GM19438 (cell line): ENCODE results near the gene PCDH9.

Source experiments
- ATAC-seq: cut with Tn5 transposase; IDR thresholded peaks from one replicate; pipeline ENCODE4 v1.9.1; 2021; ENCODE audit warnings: low read depth; ENCODE audit not compliant: unreplicated experiment

The PCDH9 gene

GRCh38 chr13:66446413-66446812 lies 783.7 kb downstream of the PCDH9 start:
- no peak for ATAC-seq

DNA sequence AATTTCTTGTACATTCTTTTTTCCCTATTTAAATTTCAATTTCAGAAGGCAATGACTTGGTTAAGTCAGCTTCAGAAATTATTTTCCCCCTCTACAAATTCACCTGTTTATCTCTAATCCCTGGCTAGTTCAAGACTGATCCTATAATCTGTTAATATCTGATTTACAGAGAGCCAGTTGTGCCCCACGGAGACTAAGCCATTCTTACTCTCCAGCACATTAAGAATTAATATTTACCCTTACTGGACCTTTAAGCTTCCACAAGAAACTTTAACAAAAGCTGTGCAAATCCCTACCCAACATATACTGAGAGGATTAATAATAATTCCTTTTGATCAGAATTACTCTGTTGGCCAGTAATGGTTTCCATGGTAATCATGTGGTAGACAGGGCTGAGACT lies 786.2 kb downstream of the PCDH9 start:
- ATAC-seq: no peak

GRCh38 chr13:66440938-66441337 lies 789.2 kb downstream of the PCDH9 start:
- no peak for ATAC-seq

DNA sequence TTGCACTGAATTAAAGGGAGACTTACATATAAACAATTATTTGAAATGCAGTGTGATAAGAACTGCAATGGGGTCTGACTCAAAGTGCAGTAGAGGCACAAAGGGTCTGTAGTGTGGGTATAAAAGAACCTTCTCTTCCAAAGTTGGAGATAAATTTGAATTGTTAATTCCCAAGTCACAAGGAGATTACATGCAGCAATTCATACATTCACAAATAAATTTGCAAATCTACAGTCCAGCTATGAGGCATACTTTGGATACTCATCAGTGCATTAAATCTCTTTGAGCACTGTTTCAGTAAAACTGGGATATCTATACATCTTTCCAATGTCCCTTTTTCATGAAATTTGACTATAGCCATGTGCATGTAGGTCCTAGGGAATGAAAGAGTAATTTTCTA lies 799.4 kb downstream of the PCDH9 start:
- no peak for ATAC-seq

DNA sequence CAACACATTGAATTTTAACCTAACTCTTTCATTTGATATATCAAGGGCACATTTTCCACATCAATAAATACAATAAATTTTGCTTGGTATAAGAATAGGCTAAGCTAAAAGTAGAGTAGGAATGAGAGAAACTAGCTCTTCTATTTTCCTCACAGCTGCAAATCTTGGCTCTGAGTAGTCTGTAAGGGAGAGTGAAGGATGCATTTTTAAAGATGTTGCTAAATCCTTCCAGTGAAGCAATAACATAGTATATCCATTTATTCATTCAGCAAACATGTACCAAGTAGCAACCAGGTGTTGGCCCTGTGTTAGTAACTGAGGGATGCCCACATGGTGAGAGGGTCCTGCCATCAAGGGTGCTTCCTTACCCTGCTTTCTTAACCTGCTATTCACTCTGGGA lies 799.9 kb downstream of the PCDH9 start:
- ATAC-seq: no peak

DNA sequence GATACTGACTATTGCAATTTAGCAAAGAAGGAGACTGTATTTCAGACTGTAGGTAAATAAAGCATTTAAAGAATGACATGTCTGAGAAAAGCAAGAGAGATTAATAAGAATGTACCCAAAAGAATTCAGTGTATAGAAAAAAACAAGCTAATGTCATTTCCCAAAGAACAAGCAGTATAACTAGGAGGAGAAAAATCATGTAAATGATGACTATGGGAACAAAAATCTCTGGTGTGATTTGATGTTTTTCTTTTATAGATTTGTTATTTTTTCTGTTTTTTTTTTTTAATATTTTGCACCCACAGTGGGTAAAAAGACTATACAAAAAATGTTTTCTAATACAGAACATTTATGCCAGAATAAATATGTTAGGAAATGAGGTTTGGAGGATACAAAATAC lies 801.0 kb downstream of the PCDH9 start:
- no peak for ATAC-seq

DNA sequence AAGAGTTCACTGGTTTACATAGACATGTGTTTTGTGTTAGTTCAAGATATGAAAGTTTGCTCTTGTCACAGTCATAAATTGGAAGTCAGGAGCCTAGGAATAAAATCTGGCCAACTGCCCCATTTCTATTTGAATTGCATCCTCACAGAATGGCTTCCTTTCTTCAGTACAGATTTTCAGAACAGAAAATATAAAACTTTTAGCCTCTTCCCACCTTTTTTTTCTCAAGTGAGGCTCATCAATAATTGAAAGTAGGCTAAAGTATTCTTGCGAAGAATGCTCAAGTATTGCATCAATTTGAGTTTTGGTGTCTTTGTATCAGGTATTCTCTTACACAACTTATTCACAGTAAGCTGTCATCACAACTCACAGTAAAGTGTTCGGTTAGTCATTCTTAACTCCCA lies 802.7 kb downstream of the PCDH9 start:
- ATAC-seq: no peak

DNA sequence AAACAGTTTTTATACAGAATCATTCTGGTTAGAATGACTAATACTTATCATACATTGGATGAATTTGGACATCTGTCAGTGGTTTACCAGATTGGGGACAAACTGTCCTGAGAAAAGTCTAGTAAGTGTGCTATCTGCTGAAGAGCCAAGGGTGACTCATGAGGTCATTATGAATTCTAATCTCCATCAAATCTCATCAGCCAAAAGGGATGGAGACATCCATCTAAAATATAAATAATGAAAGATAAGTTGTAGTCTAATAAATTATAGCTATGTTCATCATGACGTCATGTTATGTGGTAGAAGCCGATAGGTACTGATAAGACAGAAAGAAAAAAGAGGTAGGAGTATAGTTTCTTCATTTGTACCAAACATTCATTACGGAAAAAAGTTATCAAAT lies 804.4 kb downstream of the PCDH9 start:
- ATAC-seq: no peak

- no peak for ATAC-seq
Measured at GRCh38 chr13:66424422-66424821, 805.7 kb downstream of the PCDH9 start.

GRCh38 chr13:66415444-66415843 lies 814.7 kb downstream of the PCDH9 start:
- ATAC-seq: no peak

DNA sequence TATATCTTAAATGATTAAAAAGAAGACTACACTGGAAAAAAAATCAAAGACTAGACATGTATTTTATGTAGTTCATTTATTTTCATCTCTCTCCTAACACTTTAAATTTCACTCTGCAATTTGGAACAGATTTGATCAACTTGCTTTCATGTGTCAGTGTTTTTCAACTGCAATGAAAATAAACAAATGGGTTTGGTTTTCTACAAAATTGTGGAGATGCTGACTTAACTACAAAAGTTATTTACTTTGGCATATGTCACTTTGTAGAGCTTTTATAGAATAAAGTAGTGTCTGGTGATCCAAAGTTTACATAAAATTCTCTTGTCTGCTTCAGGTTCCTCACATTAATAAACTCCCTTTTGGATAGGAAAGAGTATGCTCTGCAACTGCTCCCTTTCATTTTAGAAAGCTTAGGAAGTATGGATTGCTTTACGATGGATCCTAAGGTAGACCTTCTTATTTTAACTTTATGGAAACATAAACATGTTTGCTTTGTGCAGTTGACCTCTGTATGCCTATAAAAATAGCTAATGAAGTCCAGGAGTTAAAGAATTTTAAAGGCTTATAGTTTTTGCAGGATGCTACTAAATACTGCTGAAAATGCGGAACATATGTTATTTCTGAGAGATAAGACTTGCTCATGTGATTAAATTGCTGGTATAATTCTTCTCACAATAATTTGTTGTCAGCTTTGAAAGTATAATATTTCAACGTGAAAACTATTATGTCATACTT lies 815.9 kb downstream of the PCDH9 start:
- no peak for ATAC-seq

DNA sequence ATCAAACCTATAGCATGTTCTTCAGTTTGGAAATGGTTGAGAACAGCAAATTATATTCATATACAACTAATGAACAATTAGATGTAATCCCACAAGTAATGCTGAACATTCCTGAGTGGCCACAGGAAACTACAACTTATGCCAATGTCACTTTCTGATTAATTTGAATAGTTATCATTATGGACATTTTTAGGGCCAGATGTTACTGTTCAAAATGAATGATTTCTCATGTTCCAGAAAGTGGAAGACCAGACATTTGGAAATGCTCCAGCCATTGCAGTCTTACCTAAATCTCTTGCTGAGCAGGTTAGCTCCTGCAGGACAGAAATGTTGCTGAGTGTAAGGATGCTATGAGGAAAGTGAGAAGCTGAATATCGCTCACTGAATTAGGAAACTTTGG lies 819.8 kb downstream of the PCDH9 start:
- no peak for ATAC-seq

- ATAC-seq: no peak
Measured at GRCh38 chr13:66409542-66409941, 820.6 kb downstream of the PCDH9 start.

DNA sequence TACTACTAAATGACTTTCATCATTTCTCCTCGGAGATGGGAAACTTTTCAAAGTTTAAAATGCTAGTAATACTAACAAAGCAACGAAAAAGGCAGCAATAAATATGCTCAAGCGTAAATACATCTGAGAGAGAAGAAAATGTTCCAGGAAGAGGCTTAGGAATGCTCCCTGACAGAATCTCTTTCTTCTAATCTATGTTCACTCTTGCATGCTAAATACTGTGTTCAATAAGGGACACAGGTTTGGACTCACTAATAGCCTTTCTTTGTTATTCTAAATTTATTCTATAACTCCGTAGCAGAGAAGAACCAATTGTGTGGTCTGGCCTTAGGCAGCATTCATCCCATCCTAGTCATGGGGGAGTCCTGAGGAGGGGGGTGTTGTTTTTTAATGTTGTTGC lies 823.0 kb downstream of the PCDH9 start:
- ATAC-seq: no peak

DNA sequence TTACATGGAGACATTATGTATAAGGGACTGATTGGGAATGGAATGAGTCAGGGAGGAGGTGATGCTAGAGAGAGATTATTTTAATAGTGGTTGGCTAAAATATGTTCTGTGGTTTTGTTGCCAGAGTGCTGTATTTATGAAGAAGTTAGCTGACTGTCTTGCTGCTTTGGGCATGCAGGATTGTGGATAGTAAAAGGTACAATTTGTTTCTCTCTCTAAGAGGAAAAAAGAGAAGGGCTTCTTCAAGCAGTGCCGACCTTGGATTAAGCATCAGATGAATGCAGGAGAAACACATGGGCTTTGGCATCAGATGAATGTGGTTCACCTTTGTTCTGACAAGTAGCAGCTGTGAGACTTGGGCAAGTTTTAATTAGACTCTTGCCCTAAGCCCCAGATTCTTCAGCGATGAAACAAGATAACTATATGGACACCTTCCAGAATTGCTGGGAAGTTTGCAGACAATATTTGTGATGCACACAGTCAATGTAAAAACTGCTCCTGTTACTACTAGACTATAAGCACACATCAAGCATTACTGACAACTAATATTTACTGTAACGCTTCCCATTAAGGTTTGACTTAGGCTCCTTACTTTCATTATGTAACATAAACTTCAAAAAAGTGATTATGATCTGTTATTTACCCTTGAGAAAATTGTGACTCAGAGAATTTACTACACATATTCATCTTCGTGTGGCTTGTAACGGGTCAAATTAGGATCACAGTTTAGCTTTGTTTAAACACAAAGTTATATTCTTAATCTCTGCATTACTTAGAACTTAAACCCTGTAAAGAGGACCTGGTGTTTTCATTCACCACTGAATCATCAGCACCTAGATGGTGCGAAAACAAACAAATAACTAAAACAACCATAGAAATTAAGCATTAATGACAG lies 824.0 kb downstream of the PCDH9 start:
- no peak for ATAC-seq

GRCh38 chr13:66402546-66402945 lies 827.6 kb downstream of the PCDH9 start:
- ATAC-seq: no peak

DNA sequence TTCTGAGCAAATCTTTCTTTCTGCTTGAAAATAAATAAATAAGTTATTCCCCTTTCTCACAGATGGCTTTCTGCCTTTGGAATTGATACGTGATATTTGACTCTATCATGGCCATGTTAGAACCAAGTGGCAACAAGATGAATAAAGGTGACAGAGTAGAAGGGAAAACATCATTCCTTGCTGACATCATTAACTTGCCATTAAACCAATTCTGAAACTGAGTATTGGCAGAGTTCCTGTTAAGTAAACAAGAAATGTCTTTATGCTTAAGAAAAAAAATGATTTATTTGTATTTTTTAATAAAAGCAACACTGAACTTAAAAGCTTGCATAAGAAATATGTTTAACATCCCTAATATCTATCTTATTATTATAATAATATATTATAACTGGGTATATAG lies 828.1 kb downstream of the PCDH9 start:
- ATAC-seq: no peak

DNA sequence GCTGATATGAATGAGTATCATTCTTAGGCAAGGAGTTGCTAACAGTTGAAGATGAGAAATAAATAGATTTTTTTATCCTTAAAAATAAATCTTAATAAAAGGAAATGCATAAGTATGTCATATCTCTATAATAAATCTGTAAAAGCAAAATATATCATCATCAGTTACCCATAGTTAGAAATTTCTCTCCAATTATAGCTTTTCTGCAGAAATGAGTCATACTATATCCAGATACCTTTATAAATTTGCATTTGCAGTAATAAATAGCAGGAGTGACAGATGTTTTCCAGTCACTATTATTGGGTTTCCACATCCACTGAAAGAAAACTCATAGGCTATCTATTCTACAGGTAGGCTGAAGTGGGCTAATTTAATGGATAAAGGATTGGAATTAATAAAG lies 829.8 kb downstream of the PCDH9 start:
- ATAC-seq: no peak

GRCh38 chr13:66399873-66400272 lies 830.3 kb downstream of the PCDH9 start:
- ATAC-seq: no peak

- ATAC-seq: no peak
Measured at GRCh38 chr13:66397133-66397532, 833.0 kb downstream of the PCDH9 start.

DNA sequence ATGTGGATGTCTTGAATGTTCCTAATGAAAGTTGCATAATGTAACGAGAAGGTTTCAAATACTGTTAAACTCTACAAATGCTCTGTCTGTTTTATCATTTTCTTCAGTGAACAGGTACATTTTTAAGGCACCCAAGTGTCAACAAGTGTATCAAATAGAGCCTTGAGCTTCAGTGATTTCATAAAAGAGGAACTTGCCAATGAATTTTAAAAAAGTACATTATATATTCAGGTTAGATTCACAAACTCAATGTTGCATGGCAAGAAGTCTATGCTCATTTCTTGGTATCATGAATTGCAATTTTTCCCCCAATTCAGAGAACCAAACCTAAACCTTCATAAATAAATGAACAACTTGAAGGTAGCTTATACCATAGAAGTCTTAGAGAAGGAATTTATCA lies 838.8 kb downstream of the PCDH9 start:
- no peak for ATAC-seq

GRCh38 chr13:66378894-66379293 lies 851.2 kb downstream of the PCDH9 start:
- no peak for ATAC-seq
